DMS 273 (cell line): Measurements from ENCODE around the gene FBXO10.

ENCODE experiments used
- DNase-seq: peaks from one replicate; lab custom pipeline; 2025; ENCODE audit not compliant: unreplicated experiment; lab: John Stamatoyannopoulos, UW

The FBXO10 gene

DNA sequence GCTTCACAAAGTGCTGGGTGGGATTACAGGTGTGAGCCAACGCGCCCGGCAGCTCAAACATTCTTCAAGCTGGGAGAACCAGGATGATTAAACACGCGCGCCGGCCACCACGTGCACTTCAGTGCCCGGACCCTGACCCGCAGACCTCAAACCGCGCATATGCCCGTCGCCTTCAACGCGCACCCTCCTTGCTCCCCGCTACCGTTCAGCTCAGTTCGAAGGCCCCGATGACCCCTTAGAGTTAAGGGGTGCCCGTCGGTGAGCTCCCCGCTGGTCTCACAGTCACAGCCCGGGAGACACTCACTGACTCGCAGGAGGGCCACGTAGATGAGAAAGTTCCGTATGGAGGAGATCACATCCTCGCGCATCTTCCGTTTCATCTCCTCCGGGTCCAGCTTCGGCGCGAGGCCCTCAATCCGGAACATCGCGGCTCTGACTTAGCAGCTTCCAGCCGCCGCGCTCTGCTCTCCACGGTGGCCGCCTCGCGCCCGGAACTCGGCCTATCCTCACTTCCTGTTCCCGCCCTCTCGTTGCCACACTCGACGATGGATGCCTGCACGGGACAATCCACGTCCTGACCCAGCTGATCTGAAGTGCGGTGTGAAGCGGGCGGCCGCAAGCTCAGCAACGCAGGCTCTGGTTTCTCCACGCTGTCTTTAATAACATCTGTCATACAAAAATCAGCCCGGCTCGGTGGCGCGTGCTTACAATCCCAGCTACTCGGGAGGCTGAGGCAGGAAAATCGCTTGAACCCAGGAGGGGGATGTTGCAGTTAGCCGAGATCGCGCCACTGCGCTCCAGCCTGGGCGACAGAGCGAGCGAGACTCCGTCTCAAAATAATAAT lies 16.1 kb upstream of the FBXO10 start, which contains the start of gene TOMM5:
Gene TOMM5, minus strand, starts transcription at position 490 of the 844 bp plus-strand sequence. Its CDS starts 65 bp downstream, at position 425.
- DNase-seq: peak; percentile 97

DNA sequence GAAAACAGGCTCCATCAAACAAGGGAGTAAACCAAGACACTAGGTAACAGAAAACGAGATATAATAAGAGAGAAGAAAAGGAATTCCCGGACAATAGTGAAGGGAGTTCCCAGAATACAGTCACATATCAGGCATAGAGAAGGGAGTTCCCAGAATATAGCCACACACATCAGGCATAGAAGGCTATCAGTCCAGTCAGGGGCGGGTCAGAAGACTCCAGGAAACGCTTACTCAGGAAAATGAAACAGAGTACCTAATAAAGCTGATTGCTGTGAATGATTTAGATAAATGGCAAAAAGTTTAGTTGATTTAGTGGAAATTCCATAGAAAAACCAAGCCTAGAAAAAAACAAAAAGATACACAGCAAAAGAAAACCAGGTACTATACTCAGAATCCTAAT lies 11.3 kb upstream of the FBXO10 start:
- no peak for DNase-seq

DNA sequence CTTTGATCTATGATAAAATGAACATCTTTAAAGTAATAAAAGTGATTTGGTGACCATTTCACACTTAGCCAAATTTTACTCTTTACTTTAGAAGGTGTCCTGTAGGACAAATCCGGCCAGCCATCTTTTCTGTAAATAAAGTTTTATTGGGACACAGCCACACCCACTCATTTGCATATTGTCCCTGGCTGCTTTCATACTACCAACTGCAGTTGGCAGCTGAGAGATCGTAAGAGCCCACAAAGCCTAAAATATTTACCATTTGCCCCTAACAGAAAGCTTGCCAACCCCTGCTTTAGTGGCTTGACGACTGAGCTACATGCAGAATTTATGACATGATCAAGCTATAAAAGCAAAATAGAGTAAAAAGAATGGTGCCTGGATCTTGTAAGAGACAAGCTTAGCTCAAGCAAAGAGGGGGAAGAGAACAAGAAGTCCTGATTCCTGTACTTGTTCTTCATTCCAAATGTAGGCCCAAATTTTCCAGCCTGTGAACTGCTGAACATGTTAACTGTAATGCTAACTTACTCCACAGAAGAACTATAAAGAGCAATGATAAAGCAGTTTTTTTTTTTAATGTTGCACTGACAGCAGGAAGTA lies 7.4 kb upstream of the FBXO10 start:
- DNase-seq: no peak

DNA sequence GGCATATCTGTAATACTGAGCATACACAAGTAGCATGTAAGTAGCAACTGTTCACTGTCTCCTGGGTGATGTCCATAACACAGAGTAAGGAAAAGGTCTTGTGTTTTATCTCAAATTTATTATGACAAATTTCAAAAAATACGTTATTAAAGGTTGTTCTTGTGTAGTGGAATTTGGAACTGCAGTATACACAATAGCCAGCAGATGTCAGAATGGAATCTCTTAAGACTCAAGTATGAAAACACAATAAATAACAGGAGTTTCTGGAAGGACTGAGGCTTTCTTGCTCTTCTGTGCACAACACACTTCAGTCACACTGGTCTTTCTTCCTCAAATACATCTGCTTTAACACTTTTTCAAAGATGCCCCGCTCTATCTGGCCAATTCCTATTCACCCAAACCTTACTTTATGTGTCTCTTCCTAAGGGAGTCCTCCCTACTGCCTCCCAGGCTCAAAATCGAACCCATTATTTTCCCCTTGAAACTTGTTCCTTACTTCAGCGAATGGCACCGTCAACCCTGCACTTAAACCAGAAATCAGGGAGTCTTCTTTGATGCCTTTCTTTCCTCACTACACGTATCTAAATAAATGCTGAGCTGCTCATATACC lies 6.5 kb upstream of the FBXO10 start:
- peak; percentile 71 for DNase-seq

DNA sequence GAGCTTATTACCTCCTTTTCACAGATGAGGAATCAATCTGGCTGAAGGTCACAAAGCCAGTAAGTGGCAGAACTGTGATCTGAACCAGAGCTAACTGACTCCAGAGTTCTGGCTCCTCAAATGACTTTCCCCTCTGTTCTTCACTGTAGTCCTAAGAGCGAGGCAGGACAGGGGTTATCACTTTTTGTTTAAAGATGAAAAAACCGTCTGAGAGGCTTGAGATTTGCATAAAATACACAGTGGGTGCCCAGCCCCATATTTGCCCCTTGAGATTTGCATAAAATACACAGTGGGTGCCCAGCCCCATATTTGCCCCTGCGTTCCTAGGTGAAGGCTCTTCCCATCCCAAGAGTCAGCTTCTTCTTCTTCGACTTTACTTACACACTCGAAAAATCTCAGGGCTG lies 667 bp downstream of the FBXO10 start:
- DNase-seq: peak; percentile 49

DNA sequence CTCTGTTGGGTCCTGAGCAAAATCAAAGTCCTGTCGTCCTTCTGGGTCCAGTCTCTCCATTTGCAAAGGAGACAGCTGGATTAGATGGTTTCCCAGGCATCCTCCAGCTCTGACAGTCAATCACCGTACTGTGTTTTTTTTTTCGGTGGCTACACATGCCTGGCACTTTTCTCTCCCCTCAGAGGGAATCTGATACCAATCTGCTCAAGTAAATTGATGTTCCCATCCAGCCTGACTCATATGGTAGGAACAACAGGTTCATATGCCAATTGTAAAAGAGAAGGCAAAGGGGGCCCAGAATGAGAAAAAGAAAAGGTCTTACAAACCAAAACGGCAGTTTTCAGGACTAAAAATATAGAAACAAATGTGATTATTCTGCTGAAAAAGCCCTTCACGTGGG lies 1.2 kb downstream of the FBXO10 start:
- DNase-seq: peak; percentile 74

DNA sequence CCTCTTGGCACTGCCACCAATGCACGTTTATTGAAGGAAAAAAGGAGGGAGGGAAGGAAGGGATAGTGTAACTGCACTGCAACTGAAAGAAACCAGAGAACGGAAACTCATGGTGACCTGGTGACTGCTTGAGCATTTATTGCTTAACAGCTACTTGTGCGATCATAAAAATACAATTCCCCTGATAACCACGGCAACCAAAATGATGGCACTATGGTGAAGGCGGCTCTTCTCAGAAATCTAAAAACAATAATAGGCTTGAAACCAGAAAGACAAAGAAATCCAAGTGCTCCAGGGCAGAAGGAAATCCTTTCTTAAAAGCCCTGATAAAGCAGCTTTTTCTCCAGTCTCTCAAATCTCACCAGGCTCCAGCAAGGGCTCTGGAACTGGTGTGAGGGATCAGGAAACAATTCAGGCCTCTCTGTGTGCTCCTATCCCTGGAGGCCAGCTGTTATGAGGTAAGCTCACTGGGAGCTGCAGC lies 1.9 kb downstream of the FBXO10 start:
- peak; percentile 23 for DNase-seq

DNA sequence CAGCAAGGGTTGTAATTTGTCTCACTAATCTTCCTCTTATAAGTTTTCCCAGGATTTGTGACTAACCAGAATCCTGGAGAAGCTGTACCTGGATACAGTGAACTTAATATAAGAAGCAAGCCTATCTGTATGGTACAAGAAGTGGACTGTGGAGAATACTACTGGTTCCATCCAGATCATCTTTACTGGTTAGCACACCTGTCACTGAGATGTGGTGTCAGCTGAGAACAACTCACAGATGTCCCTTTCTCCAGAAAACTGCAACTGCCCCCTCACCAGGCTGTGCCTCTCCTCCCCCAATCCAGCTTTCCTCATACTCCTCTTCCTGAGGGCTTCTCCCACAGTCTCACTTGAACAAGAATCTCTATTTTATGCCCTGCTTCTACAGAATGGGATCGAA lies 4.9 kb downstream of the FBXO10 start:
- no peak for DNase-seq

DNA sequence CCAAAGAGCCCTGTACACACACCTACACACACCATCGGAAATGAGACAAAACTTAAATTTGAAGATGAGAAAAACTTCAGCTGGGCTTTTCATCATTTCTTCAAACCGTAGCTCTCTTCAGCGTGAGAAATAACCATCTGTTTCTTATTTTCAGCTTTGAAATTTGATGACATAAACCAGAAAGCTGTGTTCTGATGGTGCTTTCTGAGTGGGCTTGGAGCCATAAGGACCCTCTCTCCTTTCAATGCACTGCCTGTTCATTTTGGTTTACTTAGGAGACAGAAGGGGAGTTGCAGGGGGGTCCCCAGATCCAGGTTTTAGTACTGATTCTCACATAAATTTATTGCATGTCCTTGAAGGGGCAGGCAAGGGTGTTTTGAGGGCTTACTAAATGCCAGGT lies 9.5 kb downstream of the FBXO10 start:
- DNase-seq: peak; percentile 12

DNA sequence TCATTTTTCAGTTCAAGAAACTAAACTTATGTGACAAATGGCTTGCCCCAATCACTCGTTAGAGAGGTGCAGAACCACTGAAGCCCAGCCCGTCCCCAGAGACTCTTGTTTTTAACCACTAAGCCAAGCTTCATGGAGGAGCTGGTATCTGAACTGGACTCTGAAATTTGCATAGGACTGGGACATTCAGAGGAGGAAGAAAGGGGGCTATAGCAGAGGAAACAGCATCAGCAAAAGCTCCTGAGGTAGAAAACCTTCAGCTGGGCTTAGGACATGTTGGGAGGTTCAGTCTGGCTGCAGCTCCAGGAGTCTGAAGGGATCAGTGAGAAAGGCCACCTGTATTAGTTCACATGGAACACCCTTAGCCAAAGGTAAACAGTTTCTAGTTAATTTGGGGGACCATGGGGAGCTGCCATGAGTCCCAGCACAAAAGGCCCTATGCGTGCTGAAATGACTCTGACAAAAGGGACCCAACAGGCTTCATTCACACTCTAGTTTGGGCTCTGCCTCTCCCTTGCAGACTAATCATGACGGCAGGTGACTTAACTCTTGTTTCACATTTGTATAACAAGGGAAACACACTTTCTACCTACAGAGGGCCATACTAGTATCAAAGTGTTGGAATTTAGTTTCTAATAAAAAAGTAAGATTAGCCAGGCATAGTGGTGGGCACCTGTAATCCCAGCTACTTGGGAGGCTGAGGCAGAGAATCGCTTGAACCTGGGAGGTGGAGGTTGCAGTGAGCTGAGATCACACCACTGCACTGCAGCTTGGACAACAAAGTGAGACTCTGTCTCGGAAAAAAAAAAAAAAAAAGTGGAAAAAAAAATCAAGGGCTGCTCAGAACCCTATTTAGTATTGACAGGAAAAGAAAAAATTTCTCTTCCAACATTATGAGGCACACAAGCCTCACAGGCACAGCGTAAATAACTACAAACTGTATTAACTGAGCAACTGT lies 10.2 kb downstream of the FBXO10 start:
- no peak for DNase-seq

DNA sequence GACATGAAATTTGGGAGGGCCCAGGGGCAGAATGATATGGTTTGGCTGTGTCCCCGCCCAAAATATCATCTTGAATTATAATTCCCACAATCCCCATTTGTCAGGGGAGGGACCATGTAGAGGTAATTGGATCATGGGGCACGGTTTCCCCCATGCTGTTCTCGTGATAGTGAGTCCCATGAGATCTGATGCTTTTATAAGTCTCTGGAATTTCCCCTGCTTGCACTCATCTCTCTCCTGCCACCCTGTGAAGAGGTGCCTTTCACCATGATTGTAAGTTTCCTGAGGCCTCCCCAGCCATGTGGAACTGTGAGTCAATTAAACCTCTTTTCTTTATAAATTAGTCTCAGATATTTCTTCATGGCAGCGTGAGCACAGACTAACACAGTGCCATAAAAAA lies 11.3 kb downstream of the FBXO10 start:
- DNase-seq: no peak

DNA sequence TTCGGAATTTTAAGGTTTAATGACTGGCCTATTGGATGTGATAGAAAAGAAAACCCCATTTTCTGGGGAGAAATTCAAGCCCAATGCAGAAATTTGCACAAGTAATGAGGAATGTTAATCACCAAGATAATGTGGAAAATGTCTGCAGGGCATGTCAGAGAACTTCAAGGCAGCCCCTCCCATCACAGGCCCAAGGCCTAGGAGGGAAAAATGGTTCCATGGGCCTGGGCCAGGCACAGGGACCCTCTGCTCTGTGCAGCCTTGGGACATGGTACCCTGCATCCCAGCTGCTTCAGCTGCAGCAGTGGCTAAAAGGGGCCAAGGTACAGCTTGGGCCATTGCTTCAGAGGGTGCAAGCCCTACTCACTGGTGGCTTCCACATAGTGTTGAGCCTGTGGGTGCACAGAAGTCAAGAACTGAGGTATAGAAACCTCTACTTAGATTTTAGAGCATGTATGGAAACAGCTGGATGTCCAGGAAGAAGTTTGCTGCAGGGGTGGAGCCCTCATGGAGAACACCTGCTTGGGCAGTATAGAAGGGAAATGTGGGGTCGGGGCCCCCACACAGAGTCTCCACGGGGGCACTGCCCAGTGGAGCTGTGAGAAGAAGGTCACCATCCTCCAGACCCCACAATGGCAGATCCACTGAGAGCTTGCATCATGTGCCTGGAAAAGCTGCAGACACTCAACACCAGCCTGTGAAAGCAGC lies 12.2 kb downstream of the FBXO10 start:
- no peak for DNase-seq

DNA sequence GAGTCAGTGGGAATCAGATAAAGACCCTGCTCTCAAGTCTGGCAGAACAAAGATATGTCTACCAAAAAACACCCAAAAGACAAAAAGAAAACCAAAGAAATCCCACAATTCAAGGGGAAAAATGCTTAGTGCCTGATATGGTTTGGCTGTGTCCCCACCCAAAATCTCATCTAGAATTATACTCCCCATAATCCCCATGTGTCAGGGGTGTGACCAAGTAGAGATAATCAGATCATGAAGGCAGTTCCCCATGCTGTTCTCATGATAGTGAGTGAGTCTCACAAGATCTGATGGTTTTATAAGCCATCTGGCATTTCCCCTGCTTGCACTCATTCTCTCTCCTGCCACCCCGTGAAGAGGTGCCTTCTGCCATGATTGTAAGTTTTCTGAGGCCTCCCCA lies 13.4 kb downstream of the FBXO10 start:
- peak; percentile 57 for DNase-seq

DNA sequence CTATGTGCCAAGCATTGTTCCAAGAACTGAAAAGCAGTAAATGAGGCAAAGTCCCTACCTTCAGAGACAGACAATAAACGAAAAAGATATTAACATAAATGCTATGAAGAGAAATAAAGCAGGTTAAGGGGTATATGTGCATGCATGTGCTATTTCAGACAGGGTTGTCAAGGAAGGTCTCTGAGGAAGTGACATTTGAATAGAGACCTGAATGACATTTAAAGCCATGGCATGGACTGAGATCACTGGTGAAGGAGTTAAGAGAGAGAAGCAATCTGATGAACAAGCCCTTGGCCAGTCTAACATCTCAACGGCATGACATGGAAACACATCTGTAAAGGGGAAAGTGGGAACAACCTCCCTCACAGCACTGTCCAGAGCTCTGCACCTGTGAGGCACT lies 14.5 kb downstream of the FBXO10 start:
- DNase-seq: no peak

DNA sequence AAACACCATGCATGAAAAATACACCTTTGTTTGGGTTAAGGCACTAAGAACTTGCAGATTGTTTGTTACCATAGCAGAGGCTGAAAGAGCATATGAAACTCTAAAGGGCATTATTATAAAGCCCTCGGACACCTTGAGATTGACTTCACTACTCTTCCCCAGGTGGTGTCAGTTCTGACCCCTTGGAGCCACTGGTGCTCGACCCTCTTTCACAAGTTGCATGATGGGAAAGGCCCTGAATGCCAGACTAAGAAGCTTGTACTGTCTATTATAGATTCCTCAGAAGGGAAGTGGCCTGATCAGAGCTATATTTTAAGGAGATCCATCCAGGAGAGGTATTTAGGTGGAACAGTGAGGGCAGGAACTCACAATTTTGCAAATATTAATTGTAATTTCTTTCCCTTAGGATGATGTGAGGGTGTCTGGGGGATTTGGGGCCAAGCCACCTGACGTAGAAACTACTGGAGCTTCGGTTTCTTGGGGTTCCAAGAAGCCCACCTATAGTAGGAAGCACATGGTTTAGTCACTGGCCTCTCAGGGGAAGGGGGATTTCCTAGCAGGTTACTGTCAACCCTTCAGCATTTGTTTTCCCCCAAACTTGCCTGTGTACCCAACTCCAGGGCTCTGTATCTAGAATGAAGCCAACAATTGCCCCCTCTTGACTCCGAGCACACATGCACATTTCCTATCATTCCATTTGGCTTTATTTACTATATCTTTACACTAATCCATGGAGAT lies 16.2 kb downstream of the FBXO10 start:
- DNase-seq: no peak

DNA sequence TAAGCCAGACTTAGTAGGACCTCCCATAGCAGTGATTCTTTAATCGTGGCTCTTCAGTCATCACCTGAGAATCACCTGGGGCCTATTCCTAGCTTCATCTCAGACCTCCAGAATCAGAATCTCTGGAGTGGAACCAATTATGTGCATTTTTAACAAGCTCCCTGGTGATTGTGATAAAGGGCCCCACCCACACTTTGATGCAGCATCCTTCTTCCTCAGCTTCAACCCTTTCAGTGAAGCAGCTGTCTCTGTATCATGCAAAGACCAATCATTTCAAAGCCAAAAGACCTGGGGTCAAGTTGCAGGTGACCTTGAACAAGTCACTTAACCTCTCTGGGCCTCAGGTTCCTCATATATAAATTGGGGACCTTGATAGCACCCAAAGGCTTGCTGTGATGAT lies 17.1 kb downstream of the FBXO10 start:
- DNase-seq: no peak

DNA sequence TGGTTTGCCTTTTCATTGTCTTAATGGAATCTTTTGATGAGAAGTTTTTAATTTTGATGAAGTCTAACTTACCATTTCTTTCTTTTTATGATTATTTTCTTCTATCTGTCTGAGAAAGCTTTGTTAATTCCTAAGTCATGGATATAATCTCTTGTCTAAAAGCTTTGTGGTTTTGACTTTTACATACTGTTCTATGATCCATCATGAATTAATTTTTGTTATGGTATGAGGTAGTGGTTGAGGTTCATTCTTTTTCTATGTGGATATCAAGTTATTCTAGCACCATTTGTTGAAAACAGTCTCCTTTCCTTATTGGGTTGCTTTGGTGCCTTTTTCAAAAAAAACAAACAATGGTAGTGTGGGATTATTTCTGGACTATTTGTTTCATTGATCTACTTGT lies 20.4 kb downstream of the FBXO10 start:
- DNase-seq: no peak

DNA sequence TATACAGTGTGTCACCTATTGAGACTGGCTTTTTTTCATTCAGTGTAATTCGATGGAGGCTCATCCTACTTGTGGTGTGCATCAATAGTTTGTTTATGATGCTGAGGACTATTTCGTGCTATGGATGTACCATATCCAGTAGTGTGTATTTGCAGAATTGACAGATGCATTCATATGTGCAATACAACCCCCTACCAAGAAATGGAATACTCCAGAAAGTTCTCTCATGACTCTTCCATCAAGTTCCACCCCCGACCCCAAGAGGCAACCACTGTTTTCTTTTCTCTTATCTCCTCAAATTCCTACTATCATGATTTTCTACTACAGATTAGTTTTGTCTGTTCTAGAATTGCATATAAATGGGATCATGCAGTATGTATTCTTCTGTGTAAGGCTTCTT lies 21.9 kb downstream of the FBXO10 start:
- DNase-seq: no peak

DNA sequence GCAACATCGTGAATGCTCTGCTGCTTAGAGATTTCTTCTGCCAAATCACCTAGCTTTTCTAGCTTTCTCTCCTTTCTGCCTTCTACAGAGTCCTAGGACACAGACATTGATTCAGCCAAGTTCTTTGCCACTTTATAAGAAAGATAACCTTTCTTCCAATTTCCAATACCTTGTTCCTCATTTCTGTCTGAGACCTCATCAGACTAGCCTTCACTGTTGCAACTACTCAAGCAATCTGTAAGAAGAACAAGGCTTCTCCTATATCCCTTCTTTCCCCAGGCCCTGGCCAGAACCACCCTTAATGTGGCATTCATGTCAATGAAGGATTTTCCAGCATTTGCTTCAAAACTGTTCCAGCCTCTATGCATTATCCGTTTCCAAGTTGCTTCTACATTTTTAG lies 24.3 kb downstream of the FBXO10 start:
- DNase-seq: no peak

DNA sequence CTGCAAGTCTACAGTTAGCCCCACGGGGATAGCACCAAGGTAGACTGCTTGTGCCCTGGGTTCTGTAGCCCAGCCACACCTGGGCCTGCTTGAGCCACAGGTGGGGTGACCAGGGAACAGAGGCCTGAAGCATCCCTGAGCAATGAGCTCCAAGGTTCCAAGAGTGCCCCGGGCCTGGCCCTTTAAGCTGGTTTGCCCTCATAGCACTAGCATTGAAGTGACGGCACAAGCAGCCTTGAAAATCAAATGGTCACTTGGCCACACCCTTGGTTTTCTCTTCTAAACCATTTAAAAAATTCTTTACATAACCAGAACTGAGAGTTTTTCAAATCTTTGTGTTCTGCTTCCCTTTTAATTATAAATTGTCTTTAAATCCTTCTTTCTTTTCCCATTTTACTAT lies 24.7 kb downstream of the FBXO10 start:
- no peak for DNase-seq
